Astrocyte of the spinal cord (primary cell): Measurements from ENCODE around the gene TBX5.

Experiments
- DNase-seq: peaks from one replicate; pipeline ENCODE4 v3.0.0; 2011; ENCODE audit warnings: low read depth, low spot score
- H3K4me3 ChIP-seq: 2 replicates; pipeline ENCODE4 v1.5.1; 2011; ENCODE audit warnings: low read depth, mild to moderate bottlenecking, low read length, moderate library complexity
- CTCF ChIP-seq: IDR thresholded peaks from 2 replicates; pipeline ENCODE4 v1.5.1; 2012; ENCODE audit warnings: low read depth, mild to moderate bottlenecking, low read length, inconsistent platforms
- in situ Hi-C: cut with HindIII; loops from 2 replicates; pipeline ENCODE4 v1.10.0; 2017; ENCODE audit warnings: low sequenced_read_pairs

TBX5 gene

GRCh38 chr12:114431902-114432301, 26.0 kb upstream of the TBX5 start:
- no peak for TF ChIP-seq CTCF
- no peak overlapping the region for H3K4me3 ChIP-seq
- DNase-seq: no peak
- in situ Hi-C loops: no loop called here

GRCh38 chr12:114430306-114430705, 24.4 kb upstream of the TBX5 start:
- no peak overlapping the region for H3K4me3 ChIP-seq
- in situ Hi-C loops: no loop called here
- no peak for DNase-seq
- no peak for TF ChIP-seq CTCF

DNA sequence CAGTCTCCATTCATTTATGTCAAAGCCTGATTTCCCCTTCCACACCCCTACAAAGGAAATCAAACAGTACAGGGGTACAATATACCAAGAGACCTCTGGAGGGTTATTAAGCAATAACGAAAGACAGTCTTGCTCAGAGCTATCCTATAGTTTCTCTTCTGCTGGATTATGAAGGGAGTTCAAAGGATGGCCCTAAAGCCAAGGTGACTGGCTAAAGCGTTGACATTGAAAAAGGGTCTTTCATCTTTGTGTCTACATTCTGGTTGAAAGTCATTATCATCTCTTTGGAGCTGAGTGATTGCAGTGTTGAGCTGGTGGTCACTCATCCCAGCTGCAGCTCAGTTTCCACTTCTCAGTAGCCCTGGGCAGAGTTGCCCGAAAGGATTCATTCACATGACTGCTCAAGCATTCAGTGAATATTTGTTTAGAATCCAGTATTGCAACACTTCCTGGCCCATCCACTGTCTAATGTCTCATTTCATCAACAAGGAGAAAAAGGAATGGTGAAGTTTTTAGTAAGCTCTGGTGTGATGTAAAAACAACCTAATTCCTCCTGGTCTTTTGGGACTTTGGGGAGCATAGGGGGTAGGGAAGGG, 19.2 kb upstream of the TBX5 start:
- no peak for TF ChIP-seq CTCF
- no peak overlapping the region for H3K4me3 ChIP-seq
- in situ Hi-C loops: no loop called here
- DNase-seq: no peak

DNA sequence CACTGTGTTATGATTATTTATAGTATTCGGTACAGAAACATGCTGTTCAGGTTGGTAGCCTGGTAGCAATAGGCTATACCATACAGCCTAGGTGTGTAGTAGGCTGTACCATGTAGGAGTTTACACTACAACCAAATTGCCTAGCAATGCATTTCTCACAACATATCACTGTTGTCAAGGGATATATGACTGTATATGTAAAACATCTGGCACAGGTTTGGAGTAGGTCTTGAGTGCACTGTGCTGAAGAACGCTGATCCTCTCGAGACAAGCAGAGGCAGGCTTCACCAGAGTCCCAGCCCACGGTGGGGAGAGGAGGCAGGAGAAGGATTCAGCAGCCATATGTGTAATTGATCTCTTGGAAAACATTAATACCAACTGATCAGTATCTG, 15.0 kb upstream of the TBX5 start:
- no peak for TF ChIP-seq CTCF
- in situ Hi-C loops: no loop called here
- no peak overlapping the region for H3K4me3 ChIP-seq
- DNase-seq: no peak

GRCh38 chr12:114420182-114420943, 14.4 kb upstream of the TBX5 start:
- in situ Hi-C loops: no loop called here
- DNase-seq: no peak

DNA sequence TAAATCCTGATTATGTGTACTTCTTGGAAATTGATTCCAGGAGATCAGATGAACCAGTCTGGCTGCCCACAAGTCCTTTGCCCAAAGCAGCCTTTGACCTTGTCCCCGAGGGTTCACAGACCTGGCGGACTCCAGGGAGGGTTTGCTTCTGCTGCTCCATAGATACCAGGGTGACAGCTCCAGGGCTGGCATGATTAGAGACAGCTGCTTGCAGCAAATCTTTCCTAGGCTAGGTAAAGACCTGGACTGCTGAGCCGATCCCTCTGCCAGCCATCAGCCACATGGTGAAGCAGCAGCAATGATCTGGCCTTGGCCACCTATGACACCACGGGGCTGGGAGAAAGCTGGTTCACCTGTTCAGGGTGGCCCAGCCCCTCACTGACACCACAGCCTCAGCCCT, 10.1 kb upstream of the TBX5 start:
- in situ Hi-C loops: no loop called here
- no peak for DNase-seq
- TF ChIP-seq CTCF: no peak
- no peak overlapping the region for H3K4me3 ChIP-seq

More at GRCh38 chr12:114420182-114420943, 14.4 kb upstream of the TBX5 start:
- H3K4me3 ChIP-seq: no peak overlapping the region
- no peak for TF ChIP-seq CTCF
